ENCODE measurements around the gene MEGF6.

- TF ChIP-seq CTCF (IDR thresholded peaks at IDR 0.05), result no peak
- TF ChIP-seq EZH2 (IDR thresholded peaks at IDR 0.05; ENCODE audit: borderline replicate concordance, insufficient read depth, low read depth, low read length, poor library complexity, severe bottlenecking), result no peak
Observed at GRCh38 chr1:3617806-3618345, 6.6 kb upstream of the MEGF6 start.
